GM20431 (cell line): ENCODE data around the gene NXF1.
"Not testable (repeated sequence)": the region's sequence is repeated elsewhere in the genome, so short reads cannot be mapped to it uniquely, and the experiment has no call there.

Source experiments
- in situ Hi-C: fragments of 300-500 bp; cut with MseI, MboI; formaldehyde crosslinking; loops from one replicate; pipeline ENCODE4 v1.15.0; 2020; ENCODE audit warnings: low sequenced_read_pairs; ENCODE audit not compliant: unreplicated experiment

Gene NXF1

DNA sequence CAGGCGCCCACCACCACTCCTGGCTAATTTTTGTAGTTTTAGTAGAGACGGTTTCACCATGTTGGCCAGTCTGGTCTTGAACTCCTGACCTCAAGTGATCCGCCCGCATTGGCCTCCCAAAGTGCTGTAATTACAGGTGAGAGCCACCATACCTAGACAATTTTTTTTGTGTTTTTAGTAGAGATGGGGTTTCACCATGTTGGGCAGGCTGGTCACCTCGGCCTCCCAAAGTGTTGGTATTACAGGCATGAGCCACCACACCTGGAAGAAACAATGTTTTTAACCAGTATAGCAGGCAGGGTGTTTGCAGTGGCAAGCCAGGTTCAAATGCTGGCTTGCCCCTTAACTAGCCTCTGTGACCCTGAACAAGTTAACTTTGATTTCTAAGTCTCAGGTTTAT, 55.3 kb downstream of the NXF1 start:
- in situ Hi-C loops = not testable (repeated sequence)

GRCh38 chr11:62747475-62748160, 57.6 kb downstream of the NXF1 start:
- in situ Hi-C loops = no loop called here
